Activated T-cell treated with anti-CD3 and anti-CD28 coated beads, Interleukin-2, amount 50 U/mL, for 48 hours (primary cell): ENCODE results near the gene HSPBP1.

Experiments
- DNase-seq, 2 experiments: peaks; one replicate each; pipeline ENCODE4 v3.0.0-alpha.2; 2020

The HSPBP1 gene

DNA sequence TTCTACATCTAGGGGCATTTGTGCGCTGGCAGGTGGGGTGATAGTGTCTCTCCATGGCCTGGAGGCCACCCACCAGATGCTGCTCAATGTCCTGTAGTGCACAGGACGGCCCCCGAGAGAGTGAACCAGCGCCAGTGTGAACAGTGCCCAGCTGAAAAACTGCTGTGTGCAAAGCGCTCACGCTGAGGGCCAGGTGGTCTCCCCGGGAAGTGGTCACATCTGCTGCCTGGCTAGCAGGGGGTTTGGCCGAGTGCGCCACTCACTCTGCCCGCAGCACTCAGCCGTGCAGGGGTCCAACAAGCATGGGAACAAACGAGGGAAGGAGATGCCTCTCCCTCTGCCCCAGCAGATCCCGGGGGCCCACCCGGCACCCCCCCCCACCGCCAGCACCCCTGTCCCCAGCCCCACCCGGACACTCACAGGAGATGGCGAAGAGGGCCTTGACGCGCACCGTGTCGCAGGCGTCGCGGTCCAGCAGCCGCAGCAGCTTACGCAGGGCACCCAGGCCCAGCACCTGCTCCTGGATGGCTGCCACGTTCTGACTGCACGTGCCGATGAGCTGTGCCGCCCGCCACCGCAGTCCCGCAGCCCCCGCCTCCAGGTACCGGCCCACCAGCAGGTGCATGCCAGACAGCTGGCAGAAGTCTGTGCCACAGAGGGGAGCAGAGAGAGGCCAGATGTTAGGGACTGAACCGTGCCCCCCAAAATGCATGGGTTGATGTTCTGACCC lies 5.8 kb downstream of the HSPBP1 start:
- no peak for DNase-seq

DNA sequence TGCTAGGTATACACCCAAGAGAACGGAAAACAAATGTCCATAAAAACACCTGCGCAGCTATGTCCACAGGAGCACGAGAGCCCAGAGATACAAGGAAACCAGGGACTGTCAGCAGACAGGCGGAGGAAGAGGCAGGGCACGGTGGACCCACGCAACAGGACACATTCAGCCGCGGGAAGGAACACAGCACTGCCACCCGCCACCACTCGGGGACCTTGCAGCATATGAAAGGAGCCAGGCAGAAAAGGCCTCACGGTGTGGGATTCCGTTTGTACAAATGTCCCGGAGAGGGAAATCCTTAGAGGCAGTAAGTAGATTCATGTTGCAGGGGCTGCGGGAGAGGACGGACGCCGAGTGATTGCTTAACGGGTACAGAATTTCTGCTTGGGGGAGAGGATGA lies 7.8 kb downstream of the HSPBP1 start:
- DNase-seq: no peak

DNA sequence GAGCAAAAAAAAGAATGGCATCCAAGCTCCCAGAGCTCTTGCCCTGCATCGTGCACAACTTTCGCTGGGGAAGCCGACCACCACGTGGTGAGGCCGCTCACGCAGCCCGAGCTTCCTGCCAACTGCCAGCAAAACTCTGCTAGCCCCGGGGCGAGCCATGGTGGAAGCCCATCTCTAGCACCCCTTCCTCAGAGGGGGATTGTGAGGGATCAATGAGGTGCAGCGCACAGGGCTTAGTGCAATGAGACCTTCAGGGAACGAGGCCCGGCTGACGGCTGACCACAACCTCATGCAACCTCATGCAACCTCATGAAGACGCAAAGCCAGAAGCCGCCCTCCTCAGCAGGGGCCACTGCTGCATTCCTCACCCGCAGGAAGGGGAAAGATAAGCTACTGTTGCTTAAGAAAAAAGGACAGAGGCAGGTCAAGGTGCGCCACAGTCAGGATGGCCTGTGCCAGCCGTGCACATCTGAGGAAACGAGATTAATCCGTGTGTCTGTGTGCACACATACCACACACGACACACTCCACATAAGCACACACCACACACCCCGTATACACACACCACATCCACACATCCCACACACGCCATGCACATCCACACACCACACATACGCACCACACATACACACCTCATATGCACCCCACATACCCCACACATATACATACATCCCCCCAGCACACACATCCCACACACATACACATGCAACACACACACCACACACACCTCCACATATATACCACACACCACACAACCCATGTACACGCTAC lies 9.6 kb downstream of the HSPBP1 start:
- no peak for DNase-seq

DNA sequence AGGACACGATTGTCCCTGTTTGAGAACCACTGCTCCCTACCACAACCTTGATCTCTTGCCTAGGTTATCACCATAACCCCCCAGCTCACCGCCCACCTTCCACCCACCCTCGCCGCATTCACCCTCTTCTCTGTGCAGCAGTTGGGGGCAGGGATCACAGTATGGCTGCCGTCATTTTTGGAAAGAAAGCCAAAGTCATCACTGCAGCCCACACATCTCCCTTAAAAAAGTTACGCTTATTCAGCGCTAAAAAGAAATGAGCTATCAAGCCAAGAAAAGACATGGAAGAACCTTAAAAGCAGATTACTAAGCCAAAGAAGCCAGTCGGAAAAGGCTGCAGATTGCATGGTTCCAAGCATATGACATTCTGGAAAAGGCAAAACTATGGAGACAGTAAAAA lies 10.6 kb downstream of the HSPBP1 start:
- DNase-seq: no peak

DNA sequence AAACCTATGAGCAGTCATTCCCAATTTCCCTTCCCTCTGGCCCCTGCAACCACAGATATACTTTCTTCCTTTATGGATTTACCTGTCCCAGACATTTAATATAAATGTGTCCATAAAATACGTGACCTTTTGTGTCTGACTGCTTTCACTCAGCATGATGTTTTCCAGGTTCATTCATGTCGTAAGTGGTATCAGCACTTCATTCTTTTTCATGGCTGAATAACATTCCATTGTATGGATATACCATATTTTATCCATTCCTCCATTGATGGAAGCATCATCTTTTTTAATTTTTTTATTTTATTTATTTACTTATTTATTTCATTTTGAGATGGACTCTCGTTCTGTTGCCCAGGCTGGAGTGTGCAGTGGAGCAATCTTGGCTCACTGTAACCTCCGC lies 13.1 kb downstream of the HSPBP1 start:
- no peak for DNase-seq

DNA sequence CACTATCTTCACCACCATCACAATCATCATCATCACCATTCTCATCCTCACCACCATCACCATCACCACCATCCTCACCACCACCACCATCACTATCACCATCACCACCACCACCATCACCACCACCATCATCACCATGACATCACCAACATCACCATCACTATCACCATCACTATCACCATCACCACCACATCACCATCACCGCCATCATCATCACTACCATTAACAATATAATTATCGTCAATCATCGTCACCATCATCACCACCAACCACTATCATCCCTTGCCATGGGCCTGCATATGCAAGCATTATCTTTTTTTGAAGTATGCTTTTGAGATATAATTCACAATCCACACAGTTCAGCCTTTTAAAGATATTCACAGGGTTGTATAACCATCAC lies 13.5 kb downstream of the HSPBP1 start:
- no peak for DNase-seq

DNA sequence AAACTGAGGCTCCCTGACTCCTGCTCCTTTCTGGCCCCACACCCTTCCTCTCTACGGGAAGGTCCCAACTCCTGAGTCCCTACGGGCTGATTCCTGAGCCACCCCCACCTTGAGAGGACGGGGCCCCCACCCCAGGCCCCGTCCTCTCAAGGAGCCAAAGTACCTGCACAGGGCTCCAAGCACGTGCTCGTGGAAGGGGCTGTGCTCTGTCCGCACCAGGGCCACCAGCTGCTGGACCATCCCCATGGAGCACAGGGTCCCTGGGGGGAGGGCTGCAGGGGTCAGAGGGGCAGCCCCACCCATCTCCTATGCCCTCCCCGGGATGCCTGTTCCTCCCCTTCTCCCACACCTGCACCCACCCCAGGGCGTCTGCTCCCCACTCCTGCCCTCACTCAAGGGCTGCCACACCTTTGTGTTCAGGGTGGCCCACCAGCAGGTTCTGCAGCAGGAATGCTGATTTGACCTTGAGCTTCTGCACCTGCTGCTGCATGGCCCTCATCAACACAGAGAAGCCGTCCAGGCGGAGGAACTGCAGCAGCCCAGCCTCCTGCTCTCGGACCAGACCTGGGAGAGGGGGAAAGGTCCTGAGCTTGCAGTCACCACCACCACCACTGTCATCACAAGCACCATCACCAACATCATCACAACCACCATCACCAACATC lies 14.1 kb downstream of the HSPBP1 start:
- no peak for DNase-seq

DNA sequence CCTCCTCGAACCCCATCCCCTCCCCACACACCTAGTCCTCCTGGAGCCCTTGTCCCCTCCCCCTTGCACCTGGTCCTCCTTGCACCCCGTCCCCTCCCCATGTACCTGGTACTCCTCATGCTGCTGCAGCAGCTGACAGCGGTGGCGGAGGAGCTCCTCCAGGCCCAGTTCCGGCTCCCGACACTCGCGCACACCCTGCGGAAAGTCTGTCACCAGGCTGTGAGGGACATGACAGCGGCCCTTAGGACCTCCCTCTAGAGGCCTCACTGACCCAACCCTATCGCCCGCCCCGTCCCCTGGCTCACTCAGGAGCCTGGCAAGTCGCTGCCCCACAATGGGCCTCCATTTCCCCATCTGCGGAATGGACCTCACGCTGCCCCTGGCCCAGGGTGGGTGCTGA lies 14.7 kb downstream of the HSPBP1 start:
- DNase-seq: no peak

DNA sequence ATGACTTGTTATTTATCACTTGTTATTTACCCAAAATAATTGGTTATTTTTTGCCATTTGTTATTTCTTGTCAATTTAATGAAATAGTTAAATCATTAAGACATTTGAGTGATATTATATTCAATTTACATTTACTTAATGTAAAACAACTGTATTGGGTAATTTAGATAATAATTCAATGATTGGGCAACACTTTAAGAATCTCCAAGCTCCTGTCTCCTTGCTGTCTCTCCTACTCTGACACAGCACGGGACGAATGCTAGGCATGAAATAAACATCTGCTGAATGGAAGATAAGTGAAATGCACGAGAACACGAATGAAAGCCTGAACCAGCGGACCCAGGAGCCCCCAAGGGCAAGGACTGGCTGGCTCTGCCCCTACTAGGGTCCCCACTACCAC lies 15.4 kb downstream of the HSPBP1 start:
- no peak for DNase-seq

DNA sequence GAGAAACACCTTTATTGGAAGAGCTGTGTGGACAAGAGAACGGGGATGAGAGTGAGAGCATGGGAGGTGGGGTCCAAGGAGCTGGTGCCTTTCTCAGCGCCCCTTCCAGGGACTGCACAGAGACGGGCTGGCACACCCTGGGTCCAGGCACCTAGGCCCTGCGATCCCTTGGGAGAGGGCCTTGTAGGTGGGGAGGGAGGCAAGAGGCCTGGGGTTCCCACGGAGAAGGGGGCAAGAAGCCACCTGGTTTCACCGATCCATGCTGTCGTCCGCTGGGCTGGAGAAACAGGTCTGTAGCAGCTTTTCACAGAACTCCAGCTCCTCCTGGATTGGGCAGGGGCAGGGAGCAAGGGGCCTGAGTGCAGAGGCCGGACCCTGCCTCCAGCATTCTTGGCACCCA lies 17.6 kb downstream of the HSPBP1 start:
- DNase-seq: no peak

DNA sequence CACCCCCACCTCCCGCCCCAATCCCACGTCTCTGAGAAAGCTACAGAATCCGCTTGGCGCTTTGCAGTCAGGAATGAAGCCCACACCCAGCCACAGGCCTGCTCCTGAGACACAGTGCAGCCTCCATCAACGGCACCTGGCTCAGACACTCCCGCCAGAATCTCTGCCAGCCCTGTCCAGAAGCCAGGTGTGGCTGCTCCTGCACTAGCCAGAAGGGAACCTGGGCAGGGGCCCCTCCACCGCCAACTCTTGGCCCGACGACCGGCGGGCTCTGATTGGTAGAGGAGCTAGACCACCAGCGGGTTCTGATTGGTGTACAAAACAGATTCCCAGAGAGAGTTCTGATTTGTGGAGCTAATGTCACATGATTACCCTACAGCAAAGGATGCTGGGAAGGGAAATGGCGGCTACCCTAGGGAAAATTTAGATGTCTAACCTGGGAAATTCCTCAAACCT lies 18.2 kb downstream of the HSPBP1 start:
- no peak for DNase-seq

DNA sequence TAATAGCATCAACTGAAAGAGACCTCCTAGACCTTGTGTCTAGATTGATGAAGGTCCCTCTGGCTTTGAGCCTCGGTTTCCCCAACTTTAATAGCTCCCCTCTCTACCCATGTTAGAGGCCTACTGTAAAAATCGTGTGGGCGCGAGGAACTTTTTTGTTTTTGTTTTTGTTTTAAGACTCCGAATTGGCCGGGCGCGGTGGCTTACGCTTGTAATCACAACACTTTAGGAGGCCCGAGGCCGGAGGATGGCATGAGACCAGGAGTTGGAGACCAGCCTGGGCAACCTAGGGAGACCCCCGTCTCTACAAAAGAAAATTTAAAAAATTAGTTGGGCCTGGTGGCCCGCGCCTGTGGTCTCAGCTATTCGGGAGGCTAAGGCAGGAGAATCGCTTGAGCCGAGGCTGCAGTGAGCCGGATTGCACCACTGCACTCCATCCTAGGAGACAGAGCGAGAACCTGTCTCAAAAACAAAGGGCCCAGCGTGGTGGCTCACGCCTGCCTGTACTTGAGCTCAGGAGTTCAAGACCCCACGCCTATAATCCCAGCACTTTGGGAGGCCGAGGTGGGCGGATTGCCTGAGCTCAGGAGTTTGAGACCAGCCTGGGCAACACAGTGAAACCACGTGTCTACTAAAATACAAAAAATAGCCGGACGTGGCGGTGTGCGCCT lies 20.2 kb downstream of the HSPBP1 start:
- DNase-seq: no peak

DNA sequence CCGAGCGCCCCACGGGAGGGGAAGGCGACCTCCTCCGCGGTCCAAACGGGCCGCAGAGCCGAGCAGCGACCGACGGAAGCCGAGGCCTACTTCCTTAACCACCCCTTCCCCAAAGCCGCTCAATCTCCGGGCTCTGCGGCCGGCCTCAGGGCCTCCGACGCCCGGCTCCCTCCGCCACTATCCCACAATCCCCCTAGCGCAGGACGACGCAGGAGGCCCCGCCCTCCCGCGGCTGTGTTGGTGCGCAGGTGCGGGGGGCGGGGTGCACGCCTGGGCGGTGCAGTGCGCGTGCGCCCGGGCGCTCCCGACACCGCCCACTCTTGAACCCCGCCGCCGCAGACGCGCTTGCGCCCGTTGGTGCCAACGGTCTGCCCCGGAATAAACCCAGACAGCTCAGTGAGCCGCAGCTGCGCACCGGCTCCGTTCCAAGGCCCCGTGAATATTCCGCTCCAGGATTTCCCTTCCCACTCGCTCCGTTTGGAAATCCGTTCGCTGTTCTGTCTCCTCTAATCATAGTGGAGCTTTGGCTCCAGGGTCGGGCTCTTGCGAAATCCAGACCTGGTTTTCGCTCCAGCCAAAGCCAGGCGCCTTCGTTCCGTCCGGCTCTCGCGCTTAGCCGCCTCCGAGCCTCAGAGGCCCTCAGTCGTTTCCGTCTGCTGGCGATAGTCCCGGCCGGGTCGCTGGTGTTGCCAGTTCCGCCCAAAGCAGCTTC lies 20.9 kb downstream of the HSPBP1 start, which contains the start of gene PPP6R1:
PPP6R1 (minus strand) TSS at position 190 of the 712 bp plus-strand sequence. CDS start 11,914 bp downstream, outside the sequence.
- peak; percentile 99 to 100 for DNase-seq

DNA sequence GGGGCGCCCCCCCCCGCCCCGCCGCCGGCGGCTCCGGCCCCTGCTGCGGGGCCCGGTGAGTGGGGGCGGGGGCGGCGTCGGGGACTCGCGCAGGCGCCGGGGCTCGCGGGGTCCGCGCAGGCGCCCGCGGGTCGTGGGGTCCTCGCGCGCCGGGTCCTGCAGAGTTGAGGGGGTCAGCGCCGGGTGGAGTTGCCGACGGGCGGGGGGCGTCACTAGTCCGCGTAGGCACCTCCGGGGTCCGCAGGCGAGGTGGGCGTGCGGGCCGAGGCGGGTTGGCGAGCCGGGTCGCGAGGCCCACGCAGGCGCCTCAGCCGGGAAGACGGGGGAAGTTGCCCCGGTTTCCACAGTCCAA lies 21.5 kb downstream of the HSPBP1 start:
- no peak for DNase-seq

DNA sequence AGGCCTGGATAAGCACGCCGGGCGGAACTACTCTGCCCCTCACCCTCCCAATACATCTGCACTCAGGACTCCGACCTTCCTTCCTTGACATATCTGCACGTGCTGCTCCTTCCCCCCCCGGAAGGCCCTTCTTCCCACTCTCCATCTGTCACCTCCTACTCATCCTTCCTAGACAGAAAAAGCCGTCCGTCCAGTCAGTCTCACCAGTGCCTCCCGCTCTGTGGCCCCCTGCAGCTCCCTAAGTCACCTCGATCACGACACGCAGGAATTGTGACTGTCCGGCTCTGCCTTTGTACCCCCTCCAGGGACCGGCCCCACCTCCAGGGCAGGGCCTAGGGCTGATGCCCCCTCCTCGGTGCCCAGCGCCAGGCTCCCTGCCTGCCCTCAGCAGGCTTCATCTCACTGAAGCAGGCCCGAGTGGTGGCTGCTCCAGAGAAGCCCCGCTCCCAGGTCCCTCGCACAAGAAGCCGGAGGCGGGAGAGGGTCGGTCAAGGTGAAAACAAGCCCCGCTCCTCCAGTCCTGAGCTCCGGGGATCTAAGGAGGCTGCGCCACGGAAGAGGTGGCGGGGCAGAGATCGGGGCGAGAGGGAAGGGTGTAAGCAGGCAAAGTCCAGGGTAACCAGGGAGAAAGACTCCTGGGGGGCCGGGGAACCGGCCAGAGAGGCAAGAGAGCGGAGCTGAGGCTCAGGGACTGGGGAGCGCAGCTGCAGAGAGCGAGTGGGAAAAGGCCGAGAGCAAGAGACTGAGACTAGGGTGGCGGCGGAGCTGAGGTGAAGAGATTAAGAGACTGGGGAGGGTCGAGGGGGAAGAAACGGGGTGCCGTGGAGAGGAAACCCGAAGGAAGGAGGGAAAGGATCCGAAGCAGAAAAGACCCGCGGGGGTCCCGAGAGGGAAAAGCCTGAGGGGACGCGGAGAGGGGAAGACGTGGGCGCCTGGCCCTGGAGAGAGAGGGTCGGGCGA lies 22.2 kb downstream of the HSPBP1 start:
- DNase-seq: peak; percentile 56 to 58

DNA sequence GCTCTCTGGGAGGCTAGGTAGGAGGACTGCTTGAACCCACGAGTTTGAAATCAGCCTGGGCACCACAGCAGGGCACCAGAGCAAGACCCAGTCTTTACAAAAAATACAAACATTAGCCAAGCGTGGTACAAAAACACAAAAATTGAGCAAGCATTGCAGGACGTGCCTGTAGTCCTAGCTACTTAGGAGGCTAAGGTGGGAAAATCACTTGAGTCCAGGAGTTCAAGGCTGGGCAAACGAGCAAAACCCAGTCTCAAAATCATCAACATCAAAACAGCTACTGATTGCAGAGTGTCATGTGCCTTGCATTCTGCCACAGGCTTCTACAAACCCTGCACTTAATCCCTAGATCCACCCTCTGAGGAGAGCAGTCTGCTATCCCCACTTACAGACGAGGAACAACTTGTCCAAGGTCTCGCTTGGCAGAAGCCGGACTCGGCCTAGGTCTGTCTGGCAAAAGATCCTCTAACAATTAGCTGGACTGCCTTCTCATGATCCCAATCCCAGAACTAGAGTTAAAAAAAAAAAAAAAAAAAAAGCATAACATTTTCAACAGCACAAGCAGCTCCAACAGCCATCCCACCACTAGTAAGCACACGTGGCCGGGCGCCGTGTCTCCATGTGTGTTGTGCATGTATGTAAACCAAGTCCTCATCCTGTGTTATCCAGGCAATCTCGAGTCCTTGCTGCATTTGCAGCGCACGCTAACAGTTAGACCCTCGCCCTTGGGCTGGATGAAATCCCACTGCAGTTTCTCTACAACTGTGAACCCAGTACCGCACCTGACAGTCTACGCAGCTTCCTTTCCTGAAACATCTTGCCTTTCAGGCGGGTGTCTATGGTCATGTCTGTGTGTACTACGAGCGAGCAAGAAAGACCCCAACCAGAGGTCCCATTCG lies 23.1 kb downstream of the HSPBP1 start:
- peak; percentile 23 to 55 for DNase-seq

DNA sequence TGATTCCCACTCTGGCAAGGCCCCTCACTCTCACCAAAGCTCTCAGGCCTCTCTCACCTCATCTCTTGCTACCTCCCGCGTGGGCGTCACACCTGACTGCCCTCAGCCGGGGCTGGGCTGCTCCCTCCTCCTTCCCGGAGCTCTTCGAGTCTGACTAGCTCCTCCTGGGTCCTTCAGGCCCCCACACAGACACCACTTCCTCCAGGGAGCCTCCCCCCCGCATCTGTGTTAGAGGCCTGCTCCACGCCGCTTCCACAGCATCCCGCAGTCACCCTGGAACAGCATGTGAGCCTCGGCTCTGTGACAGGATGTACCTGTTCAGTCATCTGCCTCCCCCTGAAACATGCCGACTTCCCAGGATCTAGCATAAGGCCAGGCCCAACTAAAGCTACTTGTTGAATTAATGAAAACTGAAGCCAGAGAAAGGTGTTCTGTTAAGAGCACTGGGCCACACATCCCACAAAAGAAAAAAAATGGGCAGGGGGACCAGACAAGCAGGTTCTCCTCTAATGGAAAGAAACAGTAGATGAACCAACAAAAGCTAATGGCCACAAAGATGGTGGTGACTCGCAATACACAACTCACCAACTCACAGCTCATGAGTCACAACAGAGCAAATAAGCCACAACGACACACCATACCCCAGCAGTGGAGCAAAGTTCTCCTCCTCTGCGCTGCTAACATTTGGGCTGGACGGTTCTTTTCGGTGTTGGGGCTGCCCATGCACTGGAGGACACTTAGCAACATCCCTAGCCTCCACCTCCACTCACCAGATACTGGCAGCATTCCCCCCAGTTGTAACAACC lies 24.1 kb downstream of the HSPBP1 start:
- peak; percentile 73 to 78 for DNase-seq

DNA sequence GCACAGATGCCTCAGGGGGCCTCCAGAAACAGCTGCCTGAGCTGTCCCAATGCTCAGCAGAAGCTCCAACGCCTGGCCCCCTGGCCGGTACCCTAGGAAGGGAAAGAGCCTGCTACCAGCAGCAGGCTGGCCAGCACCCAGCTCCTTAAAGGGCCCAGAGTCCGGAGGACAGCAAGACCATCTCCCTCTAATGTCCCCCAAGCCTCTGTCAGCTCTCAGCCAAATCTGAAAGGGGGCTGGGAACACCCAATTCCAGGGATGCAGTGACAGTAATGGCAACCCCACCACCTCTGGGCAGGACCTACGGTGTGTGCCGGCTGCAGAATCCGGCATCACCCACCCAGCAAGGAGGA lies 25.3 kb downstream of the HSPBP1 start:
- DNase-seq: peak in 1 of 2 experiments; percentile 34

DNA sequence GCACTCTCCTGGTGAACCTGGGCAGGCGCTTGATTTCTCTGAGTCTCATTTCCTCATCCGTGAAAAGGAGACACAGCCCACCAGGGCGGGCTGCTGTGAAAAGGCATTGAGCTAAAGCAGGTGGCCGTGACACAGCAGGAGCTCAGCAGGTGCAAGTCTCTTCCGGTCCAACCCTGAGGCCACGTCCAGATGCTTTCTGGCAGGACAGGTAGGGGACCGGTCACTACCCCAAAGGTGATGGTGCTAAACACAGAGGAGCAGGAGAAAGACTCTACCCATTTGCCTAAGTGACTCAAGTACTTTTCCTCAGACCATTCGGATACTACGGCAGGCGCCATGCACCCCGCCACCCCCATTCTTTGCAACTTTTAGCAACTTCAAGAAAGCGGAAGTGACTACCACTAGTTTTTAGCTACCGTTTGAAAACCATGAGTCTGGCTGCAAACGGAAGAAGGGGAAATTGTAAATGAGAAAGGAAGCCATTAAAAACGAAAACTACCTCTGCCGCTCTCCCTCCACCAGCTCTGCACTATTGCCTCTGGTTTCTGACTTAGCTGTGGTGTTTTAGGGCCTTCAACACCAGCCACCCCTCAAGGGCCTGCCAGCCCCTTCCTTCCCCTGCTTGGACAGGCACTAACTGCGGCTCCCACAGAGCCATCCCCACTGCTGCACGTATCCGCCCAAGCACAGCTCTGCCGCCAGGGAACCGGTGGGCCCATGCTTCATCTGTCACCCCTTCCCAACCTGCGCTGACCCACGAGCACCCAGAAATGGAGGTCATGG lies 25.9 kb downstream of the HSPBP1 start:
- peak; percentile 74 to 76 for DNase-seq
